B cell (primary cell): ENCODE results near the gene CDC14A. TPM values are rescaled to one million over a fixed set of nuclear protein-coding genes. Genes with fewer than 3 reads are reported as not detected.

Source experiments
- ATAC-seq: fragments of 200-7000 bp; cut with Tn5 transposase; one replicate; pipeline ENCODE4 v1.10.0; 2021; ENCODE audit warnings: low read depth, mild to moderate bottlenecking, moderate number of reproducible peaks, moderate library complexity
- CTCF ChIA-PET: fragments of 350-600 bp; sonication (Branson Sonifier 250); formaldehyde crosslinking; loops from one replicate; lab custom pipeline; 2021; ENCODE audit warnings: antibody characterized with exemption, inconsistent platforms; lab: Charles Lee
- POLR2A ChIA-PET: fragments of 350-600 bp; sonication (Branson Sonifier 250); formaldehyde crosslinking; loops from one replicate; lab custom pipeline; 2021; ENCODE audit warnings: antibody characterized with exemption; lab: Charles Lee
- DNase-seq: peaks from one replicate; pipeline ENCODE4 v3.0.0; 2013
- H2AFZ ChIP-seq: 2 replicates; pipeline ENCODE4 v1.6.1; 2012; ENCODE audit warnings: mild to moderate bottlenecking, low read depth, low read length; ENCODE audit not compliant: insufficient read depth, poor library complexity, severe bottlenecking
- H3K27ac ChIP-seq, 2 donors: 1 replicate in 1 of 2; 2 replicates in 1 of 2; pipeline ENCODE4 v1.5.1; 2012 to 2013; ENCODE audit warnings: low read length in 2 of 2, mild to moderate bottlenecking in 2 of 2, moderate library complexity in 1 of 2
- H3K27me3 ChIP-seq, 4 experiments: fragments of 200-600 bp in 1 of 4; sonication (generic) in 1 of 4; replicated peaks in 1 of 4; 1 replicate in 2 of 4; 2 replicates in 2 of 4; pipeline versions ENCODE4 v1.6.1 to v1.7.0; 2013 to 2016; ENCODE audit warnings: low read length in 3 of 4, mild to moderate bottlenecking in 2 of 4, mixed read lengths in 1 of 4, moderate library complexity in 1 of 4; ENCODE audit not compliant: insufficient read depth in 4 of 4, control insufficient read depth in 3 of 4; ENCODE audit errors: control extremely low read depth in 1 of 4
- H3K36me3 ChIP-seq, 2 experiments: replicated peaks in 1 of 2; 1 replicate in 1 of 2; 2 replicates in 1 of 2; pipeline versions ENCODE4 v1.6.1 to v1.7.1; 2013; ENCODE audit warnings: low read length in 1 of 2; ENCODE audit not compliant: insufficient read depth in 2 of 2, control insufficient read depth in 1 of 2; ENCODE audit errors: control extremely low read depth in 1 of 2, extremely low read depth in 1 of 2
- H3K4me1 ChIP-seq, 2 donors: fragments of 200-600 bp in 1 of 2; sonication (generic) in 1 of 2; 1 replicate in 1 of 2; 2 replicates in 1 of 2; pipeline versions ENCODE4 v1.5.1 to v1.6.1; 2013 to 2017; ENCODE audit warnings: low read length in 2 of 2; ENCODE audit not compliant: control insufficient read depth in 2 of 2, insufficient read depth in 2 of 2
- H3K4me2 ChIP-seq: replicated peaks from 2 replicates; pipeline ENCODE3; 2012; ENCODE audit warnings: mild to moderate bottlenecking, low read depth, low read length; ENCODE audit not compliant: poor library complexity, severe bottlenecking
- H3K4me3 ChIP-seq, 5 experiments: fragments of 200-600 bp in 1 of 5; sonication (generic) in 1 of 5; 1 replicate in 3 of 5; 2 replicates in 2 of 5; pipeline versions ENCODE4 v1.5.1 to v1.7.0; 2011 to 2016; ENCODE audit warnings: low read length in 4 of 5, mild to moderate bottlenecking in 4 of 5, low read depth in 2 of 5, control low read depth in 1 of 5, moderate library complexity in 1 of 5; ENCODE audit not compliant: insufficient read depth in 1 of 5; ENCODE audit errors: control extremely low read depth in 1 of 5, extremely low read depth in 1 of 5
- H3K79me2 ChIP-seq: fragments of 200-600 bp; sonication (generic); one replicate; pipeline ENCODE4 v1.6.0; 2016; ENCODE audit warnings: low read length; ENCODE audit not compliant: control insufficient read depth, insufficient read depth
- H3K9ac ChIP-seq: fragments of 200-600 bp; sonication (generic); 2 replicates; pipeline ENCODE4 v1.6.1; 2017; ENCODE audit warnings: mild to moderate bottlenecking, low read length, moderate library complexity
- H3K9me3 ChIP-seq, 3 donors: one replicate each; pipeline versions ENCODE4 v1.6.1 to v1.7.1; 2013; ENCODE audit warnings: low read length in 2 of 3; ENCODE audit not compliant: control insufficient read depth in 2 of 3, insufficient read depth in 1 of 3; ENCODE audit errors: control extremely low read depth in 1 of 3
- H4K20me1 ChIP-seq: 2 replicates; pipeline ENCODE4 v1.6.0; 2012; ENCODE audit warnings: mild to moderate bottlenecking, low read length; ENCODE audit not compliant: insufficient read depth, control insufficient read depth, poor library complexity, severe bottlenecking
- H3K27ac Mint-ChIP-seq: one replicate; pipeline ENCODE4 v1.8.0; 2021; ENCODE audit warnings: mixed read lengths
- H3K27me3 Mint-ChIP-seq: one replicate; pipeline ENCODE4 v1.8.0; 2021; ENCODE audit warnings: mixed read lengths
- H3K4me1 Mint-ChIP-seq: one replicate; pipeline ENCODE4 v1.8.0; 2021; ENCODE audit warnings: mixed read lengths
- H3K4me3 Mint-ChIP-seq: one replicate; pipeline ENCODE4 v1.8.0; 2021; ENCODE audit warnings: mixed read lengths
- H3K9me3 Mint-ChIP-seq: one replicate; pipeline ENCODE4 v1.8.0; 2022; ENCODE audit warnings: mixed read lengths; ENCODE audit not compliant: insufficient read depth
- CTCF ChIP-seq: fragments of 200-600 bp; IDR thresholded peaks from one replicate; pipeline ENCODE4 v1.8.0; 2022; ENCODE audit warnings: antibody characterized with exemption, mild to moderate bottlenecking
- EZH2 ChIP-seq: IDR thresholded peaks from 2 replicates; pipeline ENCODE4 v1.6.1; 2012; ENCODE audit warnings: borderline replicate concordance, low read depth, mild to moderate bottlenecking, moderate library complexity, low read length; ENCODE audit not compliant: insufficient read depth, poor library complexity, severe bottlenecking
- WGBS: methylation state at CpG from one replicate; pipeline ENCODE4 v1.1.5; 2013; ENCODE audit warnings: missing lambda C conversion rate; ENCODE audit not compliant: insufficient coverage; 5-methylcytosine and 5-hydroxymethylcytosine counted together
- intact Hi-C: fragments of 100-400 bp; cut with micrococcal nuclease; formaldehyde crosslinking; loops from one replicate; pipeline ENCODE4 v1.10.0; 2022
- polyA plus RNA-seq: library from polyadenylated mRNA; depleted of rRNA; stranded (reverse); fragments of >200 nt; gene quantifications from 2 replicates; pipeline ENCODE4 v1.2.3, GENCODE V29; 2012
- total RNA-seq, 2 donors: library from RNA; stranded (reverse); fragments of 120-200 nt in 1 of 2; gene quantifications; 1 replicate in 1 of 2; 2 replicates in 1 of 2; pipeline versions ENCODE4 v1.2.3 to v1.2.4, GENCODE V29; 2013 to 2022

Gene CDC14A
- total and polyA plus RNA-seq, 2 donors (not counting 1 experiment from before 2014, with no cell fraction given): 6.1 to 41.7 TPM

- DNase-seq: peak; percentile 11
- TF ChIP-seq EZH2 (no peak), CTCF (no peak)
- Histone ChIP-seq H3K9ac (peak overlapping the region; percentile 29), H4K20me1 (no peaks in the 10 kb centered on the region), H2AFZ (peak overlapping the region; percentile 36), H3K4me3 (peak overlapping the region in 1 of 5 experiments; percentile 15), H3K9me3 (no peaks in the 10 kb centered on the region), H3K4me2 (peak overlapping the region; percentile 46), H3K27ac (peak overlapping the region; percentile 19 to 61), H3K27me3 (no peaks in the 10 kb centered on the region), H3K36me3 (peaks cover 0 to 9% of the 10 kb centered on the region in 2 experiments), H3K4me1 (peaks cover 14 to 35% of the 10 kb centered on the region in 2 donors), H3K79me2 (peaks cover 19% of the 10 kb centered on the region)
- ChIA-PET CTCF (interaction anchor here (0.6 kb wide), 1 partner anchor 11 kb away, joined by 3 read pairs; no protein-coding TSS in a partner anchor), POLR2A (no interaction called here)
- intact Hi-C loops: no loop called here
- no peaks in the 10 kb centered on the region for H3K9me3 Mint-ChIP-seq
- peak; percentile 14 for ATAC-seq
- H3K4me1 Mint-ChIP-seq: peaks cover 58% of the 10 kb centered on the region
- WGBS: no CpG with 5 or more reads among the region's 1 CpG
- H3K4me3 Mint-ChIP-seq: peak overlapping the region; percentile 48
- peak overlapping the region; percentile 47 for H3K27ac Mint-ChIP-seq
- no peaks in the 10 kb centered on the region for H3K27me3 Mint-ChIP-seq
Measured at GRCh38 chr1:100394285-100394684, 42.0 kb downstream of the CDC14A start.

GRCh38 chr1:100395913-100396312 lies 43.6 kb downstream of the CDC14A start:
- Histone ChIP-seq H3K4me1 (peaks cover 28 to 47% of the 10 kb centered on the region in 2 donors), H2AFZ (no peak overlapping the region), H4K20me1 (no peaks in the 10 kb centered on the region), H3K27me3 (no peaks in the 10 kb centered on the region), H3K36me3 (peaks cover 0 to 9% of the 10 kb centered on the region in 2 experiments), H3K4me3 (no peak overlapping the region), H3K9ac (no peak overlapping the region), H3K79me2 (peaks cover 28% of the 10 kb centered on the region), H3K27ac (peak overlapping the region in 1 of 2 donors; percentile 16), H3K4me2 (no peak overlapping the region), H3K9me3 (no peaks in the 10 kb centered on the region)
- intact Hi-C loops: no loop called here
- ChIA-PET CTCF (interaction anchor here (1.1 to 1.5 kb wide), 2 partner anchors 39 to 60 kb away, joined by 3 to 4 read pairs; no protein-coding TSS in a partner anchor), POLR2A (no interaction called here)
- DNase-seq: no peak
- H3K4me3 Mint-ChIP-seq: no peak overlapping the region
- H3K4me1 Mint-ChIP-seq: peaks cover 66% of the 10 kb centered on the region
- WGBS: 100% methylated on average over 5 of the region's 5 CpGs
- no peak for ATAC-seq
- H3K27me3 Mint-ChIP-seq: no peaks in the 10 kb centered on the region
- peak overlapping the region; percentile 43 for H3K27ac Mint-ChIP-seq
- H3K9me3 Mint-ChIP-seq: no peaks in the 10 kb centered on the region
- TF ChIP-seq EZH2: no peak
- TF ChIP-seq CTCF: no peak
